Liver (tissue), 9 donors: ENCODE results near the gene MAG. TPM values are rescaled to one million over a fixed set of nuclear protein-coding genes. Genes with fewer than 3 reads are reported as not detected.
A peak's percentile ranks its signal among the peaks of the same experiment; 100 is the strongest.

ENCODE experiments used
- DNase-seq: peaks from one replicate; pipeline ENCODE4 v3.0.0-alpha.2; 2017; ENCODE audit warnings: low spot score
- H3K27ac ChIP-seq, 2 donors: one replicate each; pipeline ENCODE4 v1.7.0; 2013; ENCODE audit warnings: inconsistent platforms in 2 of 2, low read length in 2 of 2, control low read depth in 1 of 2, low read depth in 1 of 2, mild to moderate bottlenecking in 1 of 2
- H3K27me3 ChIP-seq, 4 donors: one replicate each; pipeline versions ENCODE4 v1.6.1 to v1.7.0; 2013; ENCODE audit warnings: low read length in 3 of 4, inconsistent platforms in 1 of 4, mild to moderate bottlenecking in 1 of 4, moderate library complexity in 1 of 4; ENCODE audit not compliant: control insufficient read depth in 4 of 4, insufficient read depth in 4 of 4
- H3K36me3 ChIP-seq, 4 donors: one replicate each; pipeline versions ENCODE4 v1.6.1 to v1.7.0; 2013; ENCODE audit warnings: low read length in 3 of 4, mild to moderate bottlenecking in 3 of 4, low read depth in 1 of 4, moderate library complexity in 1 of 4; ENCODE audit not compliant: control insufficient read depth in 4 of 4, insufficient read depth in 3 of 4
- H3K4me1 ChIP-seq, 4 donors: one replicate each; pipeline versions ENCODE4 v1.6.1 to v1.7.0; 2013; ENCODE audit warnings: low read length in 3 of 4, mild to moderate bottlenecking in 3 of 4, moderate library complexity in 1 of 4; ENCODE audit not compliant: control insufficient read depth in 4 of 4, insufficient read depth in 4 of 4
- H3K4me3 ChIP-seq, 3 donors: one replicate each; pipeline versions ENCODE4 v1.6.1 to v1.7.0; 2013; ENCODE audit warnings: low read length in 3 of 3, control low read depth in 1 of 3, low read depth in 1 of 3, mild to moderate bottlenecking in 1 of 3
- H3K9ac ChIP-seq, 2 donors: one replicate each; pipeline ENCODE4 v1.7.0; 2013; ENCODE audit warnings: low read length in 2 of 2, mild to moderate bottlenecking in 2 of 2, moderate library complexity in 2 of 2, control low read depth in 1 of 2, low read depth in 1 of 2
- H3K9me3 ChIP-seq, 4 donors: one replicate each; pipeline versions ENCODE4 v1.6.1 to v1.7.0; 2013; ENCODE audit warnings: low read length in 3 of 4; ENCODE audit not compliant: control insufficient read depth in 4 of 4
- ATF3 ChIP-seq: IDR thresholded peaks from 2 replicates; pipeline ENCODE4 v1.6.1; 2016; ENCODE audit warnings: antibody characterized with exemption
- CTCF ChIP-seq: fragments of 150-350 bp; IDR thresholded peaks from 2 replicates; pipeline ENCODE4 v1.5.1; 2017; ENCODE audit warnings: improper control_type of control experiment, low read depth, low read length; ENCODE audit not compliant: missing input control
- EGR1 ChIP-seq, 2 donors: IDR thresholded peaks; 2 replicates each; pipeline ENCODE4 v1.6.1; 2016 to 2018; ENCODE audit warnings: antibody characterized with exemption in 2 of 2, low read depth in 2 of 2
- JUND ChIP-seq, 2 donors: IDR thresholded peaks; 2 replicates each; pipeline ENCODE4 v1.6.1; 2016; ENCODE audit warnings: antibody characterized with exemption in 2 of 2
- MAX ChIP-seq: IDR thresholded peaks from 2 replicates; pipeline ENCODE4 v1.6.1; 2016; ENCODE audit warnings: antibody characterized with exemption
- NR2F2 ChIP-seq: IDR thresholded peaks from 2 replicates; pipeline ENCODE4 v1.6.1; 2016; ENCODE audit warnings: antibody characterized with exemption
- RAD21 ChIP-seq, 2 donors: IDR thresholded peaks; 2 replicates each; pipeline ENCODE4 v1.6.1; 2016; ENCODE audit warnings: antibody characterized with exemption in 2 of 2, mild to moderate bottlenecking in 2 of 2
- REST ChIP-seq: IDR thresholded peaks from 2 replicates; pipeline ENCODE4 v1.6.1; 2016; ENCODE audit warnings: antibody characterized with exemption, mild to moderate bottlenecking
- RXRA ChIP-seq, 2 donors: IDR thresholded peaks; 2 replicates each; pipeline ENCODE4 v1.6.1; 2017 to 2018; ENCODE audit warnings: antibody characterized with exemption in 2 of 2, mild to moderate bottlenecking in 1 of 2
- SP1 ChIP-seq: IDR thresholded peaks from 2 replicates; pipeline ENCODE4 v1.6.1; 2018; ENCODE audit warnings: antibody characterized with exemption, mild to moderate bottlenecking
- YY1 ChIP-seq: IDR thresholded peaks from 2 replicates; pipeline ENCODE4 v1.6.1; 2016; ENCODE audit warnings: antibody characterized with exemption, mild to moderate bottlenecking
- WGBS: extraction: QIAGEN DNeasy Blood & Tissue Kit; methylation state at CpG from one replicate; pipeline ENCODE4 v1.1.7; 2013; 5-methylcytosine and 5-hydroxymethylcytosine counted together
- polyA plus RNA-seq, 2 donors: library from polyadenylated mRNA; stranded (reverse) in 1 of 2; unstranded in 1 of 2; fragments of 200-250 nt in 1 of 2; fragments of >200 nt in 1 of 2; fragmentation: Nextera tagmentation in 1 of 2; extraction: Ambion mirVana in 1 of 2; gene quantifications; one replicate each; pipeline versions ENCODE4 v1.2.1 to v1.2.3, GENCODE V29; 2013 to 2015
- total RNA-seq, 2 donors: library from RNA; depleted of rRNA; stranded (reverse); fragments of >200 nt; gene quantifications; one replicate each; pipeline ENCODE4 v1.2.3, GENCODE V29; 2014
- donor health status: healthy.
- donor health status: healthy.
- donor health status: healthy.
- donor health status: healthy.
- donor health status: healthy.

Gene MAG
- total and polyA plus RNA-seq, 4 donors = 0.29 to 3.9 (median 0.33) TPM; not detected in 1

GRCh38 chr19:35352448-35353304, 60.7 kb downstream of the MAG start:
- Histone ChIP-seq H3K4me3 (no peak overlapping the region), H3K4me1 (peaks cover 3 to 10% (median 4%) of the 10 kb centered on the region in 4 donors), H3K36me3 (no peaks in the 10 kb centered on the region), H3K9ac (no peak overlapping the region), H3K9me3 (no peaks in the 10 kb centered on the region), H3K27me3 (peaks cover 0 to 3% (median 0%) of the 10 kb centered on the region in 4 donors), H3K27ac (no peak overlapping the region)
- 37% methylated on average over 32 of the region's 32 CpGs for WGBS
- peak; percentile 64 for DNase-seq
- TF ChIP-seq SP1 (no peak), EGR1 (IDR thresholded peaks at IDR 0.05; ENCODE audit: low read depth in 2 of 2) (peak in 1 of 2 donors; percentile 14), ATF3 (no peak), NR2F2 (no peak), RXRA (IDR thresholded peaks at IDR 0.05) (peak; percentile 30 to 43), CTCF (peak; percentile 95), YY1 (no peak), REST (no peak), RAD21 (IDR thresholded peaks at IDR 0.05) (peak; percentile 99)

GRCh38 chr19:35353635-35354034, 61.7 kb downstream of the MAG start:
- no peak for DNase-seq
- Histone ChIP-seq H3K27ac (no peak overlapping the region), H3K9ac (no peak overlapping the region), H3K4me3 (no peak overlapping the region), H3K4me1 (peaks cover 3 to 15% (median 4%) of the 10 kb centered on the region in 4 donors), H3K9me3 (no peaks in the 10 kb centered on the region), H3K27me3 (no peaks in the 10 kb centered on the region), H3K36me3 (no peaks in the 10 kb centered on the region)
- WGBS = 84% methylated on average over 9 of the region's 9 CpGs
- no peak for TF ChIP-seq RAD21 (IDR thresholded peaks at IDR 0.05)
- TF ChIP-seq JUND (IDR thresholded peaks at IDR 0.05) = no peak
- TF ChIP-seq MAX = no peak
- no peak for TF ChIP-seq YY1
